ENCODE results near the gene RXRA. TPM values are rescaled to one million over a fixed set of nuclear protein-coding genes. Genes with fewer than 3 reads are reported as not detected.

The RXRA gene
- total and polyA plus RNA-seq, 2 of the 13 experiments (the other 11 are each of a cell fraction or from before 2014, with no cell fraction given): 18.9 to 29.2 TPM

DNA sequence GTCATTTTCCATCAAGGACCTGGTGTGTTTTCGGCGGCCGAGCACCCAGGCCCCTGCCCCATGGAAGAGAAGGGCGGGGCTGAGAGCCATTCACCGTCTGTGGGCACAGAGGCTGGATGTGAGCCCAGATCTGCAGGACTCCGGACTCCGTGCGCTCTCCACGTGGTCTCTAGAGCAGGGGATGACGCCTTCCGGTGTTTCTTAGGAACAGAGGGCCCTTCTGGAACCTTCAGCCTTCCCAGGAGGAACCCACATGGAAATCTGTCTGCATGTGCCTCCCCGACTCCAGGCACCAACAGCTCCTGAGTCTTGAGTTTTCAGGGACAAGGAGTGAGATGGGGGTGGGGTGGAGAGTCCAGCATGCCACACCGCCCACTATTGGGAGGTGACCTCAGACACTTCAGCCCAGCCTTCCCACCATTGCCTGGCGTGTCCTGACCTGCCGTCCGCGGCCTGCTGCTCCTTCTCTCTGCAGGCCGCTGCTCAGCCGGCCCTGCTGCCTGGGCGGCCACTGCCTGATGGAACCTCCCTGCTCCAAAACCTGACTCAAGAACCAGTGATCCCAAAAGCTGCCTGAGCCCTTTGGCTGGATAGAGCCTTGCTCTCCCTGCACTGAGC, 2.4 kb upstream of the RXRA start (continued):
- TF ChIP-seq ZNF441 (CRISPR knock-in tag; IDR thresholded peaks at IDR 0.05; ENCODE audit: borderline replicate concordance) (peak; percentile 77; the same call in 1 of the 2 replicates), ZFAT (CRISPR knock-in tag; conservative IDR thresholded peaks at IDR 0.05) (0 out of 2 replicates have a peak, but pooled peaks have one; percentile 44), SKI (IDR thresholded peaks at IDR 0.05; ENCODE audit: partially characterized antibody) (no peak), SP4 (CRISPR knock-in tag; IDR thresholded peaks at IDR 0.05) (peak; percentile 61), ZNF570 (CRISPR knock-in tag; IDR thresholded peaks at IDR 0.05; ENCODE audit: borderline replicate concordance) (no peak), ATM (IDR thresholded peaks at IDR 0.05; ENCODE audit: borderline replicate concordance) (no peak), ZNF496 (CRISPR knock-in tag; IDR thresholded peaks at IDR 0.05; ENCODE audit: insufficient replicate concordance) (no peak), ZNF614 (CRISPR knock-in tag; IDR thresholded peaks at IDR 0.05; ENCODE audit: borderline replicate concordance) (no peak; the same call in 1 of the 2 replicates), KDM1A (CRISPR knock-in tag; IDR thresholded peaks at IDR 0.05) (no peak), MIER3 (CRISPR knock-in tag; IDR thresholded peaks at IDR 0.05; ENCODE audit: borderline replicate concordance) (peak; percentile 43; the same call in 1 of the 2 replicates), HES4 (CRISPR knock-in tag; IDR thresholded peaks at IDR 0.05; ENCODE audit: borderline replicate concordance) (peak; percentile 96), RXRB (CRISPR knock-in tag; IDR thresholded peaks at IDR 0.05; ENCODE audit: borderline replicate concordance) (peak; percentile 71), TCF7L2 (IDR thresholded peaks at IDR 0.05; ENCODE audit: low read depth, low read length) (no peak), STAT5B (CRISPR knock-in tag; IDR thresholded peaks at IDR 0.05) (no peak), JUNB (CRISPR knock-in tag; IDR thresholded peaks at IDR 0.05; ENCODE audit: borderline replicate concordance) (peak; percentile 26; the same call in 1 of the 2 replicates), ZNF713 (CRISPR knock-in tag; IDR thresholded peaks at IDR 0.05) (0 out of 2 replicates have a peak, but pooled peaks have one; percentile 51), NCOR1 (IDR thresholded peaks at IDR 0.05; ENCODE audit: borderline replicate concordance, low read length) (peak; percentile 42; the same call in 1 of the 2 replicates), IKZF4 (CRISPR knock-in tag; IDR thresholded peaks at IDR 0.05; ENCODE audit: borderline replicate concordance, low read depth, not compliant biosample characterization) (peak; percentile 96), ZNF773 (CRISPR knock-in tag; IDR thresholded peaks at IDR 0.05; ENCODE audit: borderline replicate concordance) (peak; percentile 54; the same call in 1 of the 2 replicates), ZNF552 (CRISPR knock-in tag; IDR thresholded peaks at IDR 0.05; ENCODE audit: borderline replicate concordance) (peak; percentile 80; the same call in 1 of the 2 replicates), ZNF484 (CRISPR knock-in tag; IDR thresholded peaks at IDR 0.05; ENCODE audit: borderline replicate concordance, low read depth) (no peak), ZNF282 (IDR thresholded peaks at IDR 0.05; ENCODE audit: partially characterized antibody) (no peak), NFRKB (IDR thresholded peaks at IDR 0.05) (no peak), PRMT3 (CRISPR knock-in tag; IDR thresholded peaks at IDR 0.05; ENCODE audit: borderline replicate concordance, low read depth) (peak; percentile 90), SCMH1 (CRISPR knock-in tag; IDR thresholded peaks at IDR 0.05; ENCODE audit: borderline replicate concordance) (no peak), GABPB1 (CRISPR knock-in tag; IDR thresholded peaks at IDR 0.05) (peak; percentile 93), EEA1 (CRISPR knock-in tag; IDR thresholded peaks at IDR 0.05; ENCODE audit: borderline replicate concordance) (0 out of 2 replicates have a peak, but pooled peaks have one; percentile 76), ZNF891 (CRISPR knock-in tag; IDR thresholded peaks at IDR 0.05) (peak; percentile 95)
- TF ChIP-seq, protein P1, sequence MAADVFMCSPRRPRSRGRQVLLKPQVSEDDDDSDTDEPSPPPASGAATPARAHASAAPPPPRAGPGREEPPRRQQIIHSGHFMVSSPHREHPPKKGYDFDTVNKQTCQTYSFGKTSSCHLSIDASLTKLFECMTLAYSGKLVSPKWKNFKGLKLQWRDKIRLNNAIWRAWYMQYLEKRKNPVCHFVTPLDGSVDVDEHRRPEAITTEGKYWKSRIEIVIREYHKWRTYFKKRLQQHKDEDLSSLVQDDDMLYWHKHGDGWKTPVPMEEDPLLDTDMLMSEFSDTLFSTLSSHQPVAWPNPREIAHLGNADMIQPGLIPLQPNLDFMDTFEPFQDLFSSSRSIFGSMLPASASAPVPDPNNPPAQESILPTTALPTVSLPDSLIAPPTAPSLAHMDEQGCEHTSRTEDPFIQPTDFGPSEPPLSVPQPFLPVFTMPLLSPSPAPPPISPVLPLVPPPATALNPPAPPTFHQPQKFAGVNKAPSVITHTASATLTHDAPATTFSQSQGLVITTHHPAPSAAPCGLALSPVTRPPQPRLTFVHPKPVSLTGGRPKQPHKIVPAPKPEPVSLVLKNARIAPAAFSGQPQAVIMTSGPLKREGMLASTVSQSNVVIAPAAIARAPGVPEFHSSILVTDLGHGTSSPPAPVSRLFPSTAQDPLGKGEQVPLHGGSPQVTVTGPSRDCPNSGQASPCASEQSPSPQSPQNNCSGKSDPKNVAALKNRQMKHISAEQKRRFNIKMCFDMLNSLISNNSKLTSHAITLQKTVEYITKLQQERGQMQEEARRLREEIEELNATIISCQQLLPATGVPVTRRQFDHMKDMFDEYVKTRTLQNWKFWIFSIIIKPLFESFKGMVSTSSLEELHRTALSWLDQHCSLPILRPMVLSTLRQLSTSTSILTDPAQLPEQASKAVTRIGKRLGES (CRISPR knock-in tag; IDR thresholded peaks at IDR 0.05; ENCODE audit: borderline replicate concordance): peak; percentile 71; the same call in 1 of the 2 replicates
